22Rv1 (cell line): Measurements from ENCODE around the gene HELZ.
"Not testable (repeated sequence)": the region's sequence is repeated elsewhere in the genome, so short reads cannot be mapped to it uniquely, and the experiment has no call there.

Experiments used
- H3K27ac ChIP-seq: fragments of 450-650 bp; 2 replicates; pipeline ENCODE4 v1.5.1; 2017
- ZFX ChIP-seq: fragments of 450-650 bp; IDR thresholded peaks from 2 replicates; pipeline ENCODE4 v1.6.1; 2017; ENCODE audit warnings: antibody characterized with exemption, borderline replicate concordance
- TF ChIP-seq, protein P1 (sequence below): fragments of 450-650 bp; IDR thresholded peaks from 2 replicates; pipeline ENCODE4 v1.5.1; 2017; ENCODE audit warnings: mild to moderate bottlenecking

HELZ gene

DNA sequence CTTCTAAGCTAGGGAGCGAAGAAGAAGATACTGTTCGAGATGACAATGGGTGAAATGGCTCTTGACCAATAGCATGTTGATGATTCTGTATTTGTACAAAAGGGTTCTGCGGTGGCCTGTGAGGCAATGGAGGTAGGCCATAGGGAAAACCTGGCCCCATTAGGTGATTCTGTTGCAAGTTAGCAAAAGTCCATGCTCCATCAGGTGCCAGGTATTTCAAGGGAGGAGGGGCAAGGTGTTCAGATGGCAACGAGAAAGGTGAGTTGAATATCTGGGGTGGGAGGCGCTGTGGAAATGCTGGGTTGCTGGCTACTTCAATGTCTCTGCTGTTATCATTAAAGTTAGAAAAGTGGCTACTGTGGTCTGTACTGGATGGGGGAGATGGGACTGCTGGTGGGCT, 137.8 kb downstream of the HELZ start:
- TF ChIP-seq ZFX: no peak
- TF ChIP-seq, protein P1, sequence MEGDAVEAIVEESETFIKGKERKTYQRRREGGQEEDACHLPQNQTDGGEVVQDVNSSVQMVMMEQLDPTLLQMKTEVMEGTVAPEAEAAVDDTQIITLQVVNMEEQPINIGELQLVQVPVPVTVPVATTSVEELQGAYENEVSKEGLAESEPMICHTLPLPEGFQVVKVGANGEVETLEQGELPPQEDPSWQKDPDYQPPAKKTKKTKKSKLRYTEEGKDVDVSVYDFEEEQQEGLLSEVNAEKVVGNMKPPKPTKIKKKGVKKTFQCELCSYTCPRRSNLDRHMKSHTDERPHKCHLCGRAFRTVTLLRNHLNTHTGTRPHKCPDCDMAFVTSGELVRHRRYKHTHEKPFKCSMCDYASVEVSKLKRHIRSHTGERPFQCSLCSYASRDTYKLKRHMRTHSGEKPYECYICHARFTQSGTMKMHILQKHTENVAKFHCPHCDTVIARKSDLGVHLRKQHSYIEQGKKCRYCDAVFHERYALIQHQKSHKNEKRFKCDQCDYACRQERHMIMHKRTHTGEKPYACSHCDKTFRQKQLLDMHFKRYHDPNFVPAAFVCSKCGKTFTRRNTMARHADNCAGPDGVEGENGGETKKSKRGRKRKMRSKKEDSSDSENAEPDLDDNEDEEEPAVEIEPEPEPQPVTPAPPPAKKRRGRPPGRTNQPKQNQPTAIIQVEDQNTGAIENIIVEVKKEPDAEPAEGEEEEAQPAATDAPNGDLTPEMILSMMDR: no peak
- H3K27ac ChIP-seq: no peak overlapping the region

DNA sequence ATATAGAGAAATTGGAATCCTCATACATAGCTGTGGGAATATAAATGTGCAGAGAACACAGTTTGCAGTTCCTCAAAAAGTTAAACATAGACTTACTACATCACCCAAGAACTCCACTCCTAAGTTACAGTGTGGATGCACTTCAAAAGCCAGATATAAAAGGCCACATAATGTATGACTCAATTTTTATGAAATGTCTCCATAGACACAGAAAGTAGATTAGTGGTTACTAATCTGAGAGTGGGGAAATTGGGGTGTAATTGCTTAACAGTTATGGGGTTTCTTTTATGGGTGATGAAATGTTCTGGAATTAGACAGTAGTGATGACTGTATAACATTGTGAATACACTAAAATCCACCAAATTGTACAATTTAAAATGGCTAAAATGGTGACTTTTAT, 139.8 kb downstream of the HELZ start:
- TF ChIP-seq ZFX: no peak
- TF ChIP-seq, protein P1: no peak

DNA sequence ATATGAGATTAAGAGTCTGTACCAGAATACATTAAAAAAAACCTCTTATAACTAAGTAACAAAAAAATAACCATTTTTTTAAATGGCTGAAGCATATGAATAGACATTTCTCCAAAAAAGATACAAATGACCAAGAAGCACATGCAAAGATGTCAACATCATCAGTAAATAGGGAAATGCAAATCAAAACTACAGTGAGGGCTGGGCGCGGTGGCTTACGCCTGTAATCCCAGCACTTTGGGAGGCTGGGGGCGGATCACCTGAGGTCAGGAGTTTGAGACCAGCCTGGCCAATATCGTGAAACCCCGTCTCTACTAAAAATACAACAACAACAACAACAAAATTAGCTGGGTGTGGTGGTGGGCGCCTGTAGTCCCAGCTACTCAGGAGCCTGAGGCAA, 140.4 kb downstream of the HELZ start:
- not testable (repeated sequence) for H3K27ac ChIP-seq

More for the DNA sequence above, 139.8 kb downstream of the HELZ start:
- H3K27ac ChIP-seq: no peak overlapping the region

DNA sequence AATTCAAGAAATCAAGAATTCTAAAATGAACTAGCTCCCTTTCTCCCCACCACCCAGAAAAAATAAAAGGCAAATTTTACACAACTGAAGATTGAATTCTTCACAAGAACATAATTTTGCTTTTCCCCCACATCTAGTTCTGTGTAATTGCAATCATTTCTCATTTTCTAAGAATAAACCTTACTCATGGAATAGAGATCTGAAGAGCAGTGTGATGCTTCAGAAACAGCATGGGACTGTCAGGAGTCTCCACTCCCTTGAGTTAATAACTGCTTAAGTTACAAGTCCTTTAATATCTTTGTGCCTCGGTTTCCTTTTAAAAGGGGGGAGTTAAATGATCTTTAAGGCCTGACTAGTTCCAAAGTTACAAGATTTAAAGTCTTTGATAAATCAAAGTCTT, 147.0 kb downstream of the HELZ start:
- TF ChIP-seq, protein P1: no peak
- TF ChIP-seq ZFX: no peak
- H3K27ac ChIP-seq: no peak overlapping the region

DNA sequence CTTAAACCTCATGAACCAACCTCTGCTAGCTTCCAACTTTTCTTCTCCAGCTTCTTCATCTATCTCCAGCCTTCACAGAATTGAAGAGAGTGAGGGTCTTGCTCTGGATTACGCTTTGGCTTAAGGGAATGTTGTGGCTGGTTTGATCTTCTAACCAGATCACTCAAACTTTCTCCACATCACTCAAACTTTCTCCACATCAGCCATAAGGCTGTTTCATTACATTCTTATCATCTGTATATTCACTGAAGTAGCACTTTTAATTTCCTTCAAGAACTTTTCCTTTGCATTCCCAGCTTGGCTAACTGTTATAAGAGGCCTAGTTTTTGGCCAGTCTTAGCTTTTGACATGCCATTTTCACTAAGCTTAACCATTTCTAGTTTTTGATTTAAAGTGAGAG, 148.4 kb downstream of the HELZ start:
- no peak for TF ChIP-seq ZFX
- TF ChIP-seq, protein P1: no peak
- no peak overlapping the region for H3K27ac ChIP-seq

DNA sequence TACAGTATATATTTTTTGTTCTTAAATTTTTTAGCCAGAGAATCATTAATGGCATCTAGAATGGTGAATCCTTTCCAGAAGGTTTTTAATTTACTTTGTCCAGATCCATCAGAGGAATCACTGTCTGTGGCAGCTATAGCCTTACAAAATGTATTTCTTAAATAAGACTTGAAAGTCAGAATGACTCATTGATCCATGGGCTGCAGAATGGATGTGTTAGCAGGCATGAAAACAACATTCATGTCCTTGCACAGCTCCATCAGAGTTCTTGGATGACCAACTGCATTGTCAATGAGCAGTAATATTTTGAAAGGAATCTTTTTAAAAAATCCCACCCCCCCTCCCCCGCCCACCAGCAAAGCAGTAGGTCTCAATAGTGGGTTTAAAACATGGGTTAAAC, 149.2 kb downstream of the HELZ start:
- no peak for TF ChIP-seq ZFX
- no peak overlapping the region for H3K27ac ChIP-seq

DNA sequence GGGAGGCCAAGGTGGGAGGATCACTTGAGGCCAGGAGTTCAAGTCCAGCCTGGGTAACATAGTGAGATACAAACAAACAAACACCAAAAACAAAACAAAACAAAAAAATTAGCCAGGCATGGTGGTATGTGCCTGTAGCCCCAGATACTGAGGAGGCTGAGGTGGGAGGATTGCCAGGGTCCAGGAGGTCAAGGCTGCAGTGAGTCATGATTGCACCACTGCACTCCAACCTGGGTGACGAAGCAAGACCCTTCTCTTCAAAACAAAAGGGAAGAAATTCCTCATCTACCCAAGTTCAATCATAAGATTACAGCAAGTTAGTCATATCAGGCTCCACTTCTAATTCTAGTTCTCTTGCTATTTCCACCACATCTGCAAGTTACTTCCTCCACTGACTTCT, 149.7 kb downstream of the HELZ start:
- not testable (repeated sequence) for H3K27ac ChIP-seq

DNA sequence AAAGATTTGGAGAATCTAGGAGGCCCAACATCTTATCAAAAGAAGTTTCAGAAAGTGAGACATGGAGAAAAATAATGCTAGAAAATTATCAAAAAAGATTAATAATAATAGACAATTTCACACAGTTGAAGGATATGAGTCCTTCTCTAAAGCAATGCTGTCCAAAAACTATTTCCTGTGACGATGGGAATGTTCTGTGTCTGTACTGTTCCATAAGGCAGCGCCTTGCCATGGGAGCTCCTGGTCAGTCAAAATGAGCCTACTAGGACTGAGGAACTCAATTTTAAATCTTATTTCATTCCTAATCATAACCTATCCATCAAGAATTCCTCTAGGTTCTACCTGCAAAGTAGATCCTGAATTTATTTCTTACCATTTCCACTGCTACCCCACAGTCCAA, 151.6 kb downstream of the HELZ start:
- H3K27ac ChIP-seq: no peak overlapping the region
- TF ChIP-seq, protein P1: no peak
- no peak for TF ChIP-seq ZFX

DNA sequence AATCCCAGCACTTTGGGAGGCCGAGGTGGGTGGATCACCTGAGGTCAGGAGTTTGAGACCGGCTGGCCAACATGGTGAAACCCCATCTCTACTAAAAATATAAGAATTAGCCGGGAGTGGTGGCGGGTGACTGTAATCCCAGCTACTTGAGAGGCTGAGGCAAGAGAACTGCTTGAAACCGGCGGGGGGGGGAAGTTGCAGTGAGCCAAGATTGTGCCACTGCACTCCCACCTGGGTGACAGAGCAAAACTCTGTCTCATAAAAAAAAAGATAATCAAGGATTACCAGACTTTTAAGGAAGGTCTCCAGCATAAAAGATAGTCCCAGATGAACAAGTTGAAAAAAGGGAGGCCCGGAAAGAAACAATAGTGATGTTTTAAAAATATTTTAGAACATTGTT, 152.3 kb downstream of the HELZ start:
- H3K27ac ChIP-seq: not testable (repeated sequence)

DNA sequence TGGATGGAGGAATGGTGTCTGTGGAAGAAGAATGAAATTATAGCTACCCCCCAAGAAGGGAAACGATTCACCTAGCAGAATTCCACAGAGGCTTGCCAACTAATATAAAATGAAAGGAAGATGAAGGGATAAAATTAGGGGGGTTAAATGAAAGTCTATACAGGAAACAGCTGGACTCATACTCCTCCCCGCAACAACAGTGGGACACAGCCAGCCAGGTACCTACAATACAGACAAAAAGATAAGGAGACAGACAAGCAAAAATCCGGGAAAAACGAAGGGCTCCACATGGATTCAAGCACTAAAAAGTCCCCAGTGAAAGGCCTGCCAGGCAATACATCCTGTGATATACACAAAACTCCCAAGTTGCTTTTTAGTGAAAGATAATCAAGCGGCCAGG, 152.7 kb downstream of the HELZ start:
- H3K27ac ChIP-seq: no peak overlapping the region
- TF ChIP-seq, protein P1: no peak
- no peak for TF ChIP-seq ZFX
